Stimulated activated CD4-positive, alpha-beta T cell treated with anti-CD3 and anti-CD28 coated beads, Interleukin-4, amount 100 ng/mL, for 24 hours (primary cell): ENCODE data around the gene BACH2.
"Not testable (repeated sequence)": the region's sequence is repeated elsewhere in the genome, so short reads cannot be mapped to it uniquely, and the experiment has no call there.

ENCODE experiments used
- DNase-seq: peaks from one replicate; pipeline ENCODE4 v3.0.0-alpha.2; 2020

The BACH2 gene

GRCh38 chr6:90149280-90149679 is 147.4 kb downstream of the BACH2 start:
- no peak for DNase-seq

- DNase-seq, result no peak
Measured at GRCh38 chr6:90148867-90149266, 147.8 kb downstream of the BACH2 start.

GRCh38 chr6:90146921-90147649 is 149.6 kb downstream of the BACH2 start:
- DNase-seq, result no peak

DNA sequence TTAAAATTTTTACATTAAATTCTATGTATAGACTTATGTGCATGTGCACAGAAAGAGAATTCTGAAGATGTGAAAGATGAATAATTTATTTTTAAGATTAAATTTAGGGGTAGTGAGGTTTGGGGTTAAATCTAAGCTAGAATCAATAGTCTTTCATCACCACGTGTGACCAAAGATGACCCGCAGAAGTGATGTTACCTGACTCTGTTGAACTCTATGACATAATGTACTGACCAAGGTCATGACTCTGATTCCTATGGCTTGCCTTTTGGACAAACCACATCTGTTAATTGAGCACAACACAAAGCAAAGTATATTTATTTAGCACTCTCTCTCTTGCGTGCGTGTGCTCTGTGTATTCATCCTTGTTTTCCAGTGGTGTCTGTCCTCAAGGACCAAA is 150.6 kb downstream of the BACH2 start:
- DNase-seq, result no peak

DNA sequence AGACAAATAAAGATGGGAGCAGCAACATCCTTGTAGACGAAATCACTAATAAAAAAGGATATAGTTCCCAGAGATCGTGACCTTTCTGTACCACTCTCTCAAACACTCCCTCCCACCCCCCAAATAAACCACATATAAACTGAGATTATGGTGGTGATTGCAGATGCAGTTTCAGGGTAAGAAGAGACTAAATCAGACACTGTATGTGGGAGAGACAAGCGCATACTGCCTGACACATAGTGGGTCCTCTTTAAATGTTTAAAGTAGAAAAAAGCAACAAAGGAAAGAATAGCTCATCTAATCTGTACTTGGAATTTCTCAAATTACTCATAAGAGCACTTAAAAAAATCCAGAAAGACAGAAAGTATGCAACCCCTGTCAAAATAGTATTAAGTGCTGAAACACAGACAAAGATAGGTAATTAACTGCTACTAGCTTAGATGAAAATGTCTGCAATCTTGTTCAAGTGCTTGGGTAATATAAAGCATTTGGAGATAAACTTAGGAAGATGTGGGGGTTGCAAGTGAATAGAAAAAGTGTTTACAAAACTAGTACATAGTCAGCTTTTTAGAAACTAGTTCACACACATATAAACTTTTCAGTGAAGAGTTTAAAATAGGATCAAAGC is 151.6 kb downstream of the BACH2 start:
- DNase-seq, result peak; percentile 30

GRCh38 chr6:90144396-90144795 is 152.2 kb downstream of the BACH2 start:
- peak; percentile 72 for DNase-seq

GRCh38 chr6:90140683-90141082 is 156.0 kb downstream of the BACH2 start:
- DNase-seq, result no peak

GRCh38 chr6:90139272-90139817 is 157.3 kb downstream of the BACH2 start:
- no peak for DNase-seq

GRCh38 chr6:90136837-90137568 is 159.6 kb downstream of the BACH2 start:
- DNase-seq, result no peak

DNA sequence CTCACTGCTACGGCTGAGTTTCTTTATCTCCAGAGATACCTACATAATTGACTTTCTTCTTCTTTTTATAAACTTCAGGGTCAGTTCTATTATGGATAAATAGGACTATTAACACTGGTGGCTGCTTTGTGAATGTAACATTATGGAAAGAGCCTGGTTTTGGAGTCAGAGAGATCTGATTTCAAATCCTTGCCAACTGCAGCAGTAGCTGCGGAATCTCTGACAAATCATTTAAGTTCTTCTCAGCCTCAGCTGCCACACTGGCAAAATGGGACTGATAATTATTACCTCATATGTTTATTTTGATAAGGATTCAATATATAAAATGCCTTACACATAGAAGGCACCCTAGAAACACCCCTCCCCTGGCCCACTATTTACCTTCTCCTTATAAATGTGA is 160.5 kb downstream of the BACH2 start:
- DNase-seq, result no peak

DNA sequence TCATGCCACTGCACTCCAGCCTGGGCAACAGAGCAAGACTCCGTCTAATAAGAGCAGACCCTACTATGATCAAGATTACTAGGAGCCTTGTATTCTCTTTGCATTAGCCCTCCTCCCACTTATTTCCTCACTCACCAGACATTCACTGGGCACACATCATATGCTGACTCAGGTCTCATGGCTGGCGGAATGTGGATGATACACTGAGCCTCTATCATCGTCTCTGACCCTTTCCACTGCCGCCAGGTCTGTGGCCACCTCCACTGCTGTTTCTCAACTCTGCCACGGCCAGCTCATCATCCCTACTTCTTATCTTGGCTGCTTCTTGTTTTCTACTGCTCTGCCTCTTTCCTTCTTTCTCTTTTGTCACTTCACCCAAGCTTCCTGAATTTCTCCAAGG is 161.0 kb downstream of the BACH2 start:
- DNase-seq, result no peak

DNA sequence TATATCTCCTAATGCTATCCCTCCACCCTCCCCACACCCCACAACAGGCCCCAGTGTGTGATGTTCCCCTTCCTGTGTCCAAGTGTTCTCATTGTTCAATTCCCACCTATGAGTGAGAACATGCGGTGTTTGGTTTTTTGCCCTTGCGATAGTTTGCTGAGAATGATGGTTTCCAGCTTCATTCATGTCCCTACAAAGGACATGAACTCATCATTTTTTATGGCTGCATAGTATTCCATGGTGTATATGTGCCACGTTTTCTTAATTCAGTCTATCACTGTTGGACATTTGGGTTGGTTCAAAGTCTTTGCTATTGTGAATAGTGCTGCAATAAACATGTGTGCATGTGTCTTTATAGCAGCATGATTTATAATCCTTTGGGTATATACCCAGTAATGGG is 163.0 kb downstream of the BACH2 start:
- not testable (repeated sequence) for DNase-seq

- DNase-seq, result no peak
Measured at GRCh38 chr6:90131614-90132423, 164.8 kb downstream of the BACH2 start.

- DNase-seq, result no peak
Measured at GRCh38 chr6:90131125-90131524, 165.5 kb downstream of the BACH2 start.

- DNase-seq, result not testable (repeated sequence)
Measured at GRCh38 chr6:90128687-90129086, 168.0 kb downstream of the BACH2 start.

- DNase-seq, result no peak
Measured at GRCh38 chr6:90127595-90127994, 169.0 kb downstream of the BACH2 start.

DNA sequence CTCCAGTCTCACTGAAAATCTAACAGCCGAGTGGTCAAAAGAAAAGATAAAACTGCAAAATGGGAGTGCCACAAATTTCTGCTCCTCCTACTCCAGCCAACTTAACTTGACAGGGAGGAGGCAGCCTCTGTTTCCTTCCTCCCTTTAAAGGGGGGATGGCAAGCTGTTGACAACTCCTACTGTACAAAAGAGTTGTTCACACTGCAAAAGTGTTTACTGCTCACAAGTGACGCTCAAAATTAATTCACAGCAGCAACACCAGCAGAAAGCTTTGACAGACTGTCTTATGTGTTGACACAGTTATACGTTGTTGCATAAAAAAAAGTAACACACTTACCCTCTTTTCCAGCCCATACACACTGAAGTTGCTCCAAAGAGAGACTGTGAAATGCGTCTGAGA is 169.8 kb downstream of the BACH2 start:
- no peak for DNase-seq

DNA sequence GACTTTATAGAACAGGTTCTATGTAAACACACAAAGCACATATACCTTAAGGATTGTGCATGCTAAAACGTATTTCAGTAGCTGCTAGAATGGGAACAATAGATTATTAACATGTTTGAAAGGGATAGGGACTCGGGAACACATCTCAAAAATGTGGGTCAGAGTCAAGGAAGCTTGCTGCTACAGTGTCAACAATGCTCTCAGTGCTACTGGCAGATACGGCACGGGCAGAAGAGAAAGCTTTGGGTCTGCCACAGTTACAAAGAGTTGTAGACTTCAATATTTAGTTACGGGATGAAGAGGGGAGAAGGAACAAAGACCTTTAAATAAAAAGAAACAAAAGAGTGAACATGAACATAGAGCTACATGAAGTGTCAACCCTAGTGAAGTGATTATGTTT is 170.5 kb downstream of the BACH2 start:
- no peak for DNase-seq

DNA sequence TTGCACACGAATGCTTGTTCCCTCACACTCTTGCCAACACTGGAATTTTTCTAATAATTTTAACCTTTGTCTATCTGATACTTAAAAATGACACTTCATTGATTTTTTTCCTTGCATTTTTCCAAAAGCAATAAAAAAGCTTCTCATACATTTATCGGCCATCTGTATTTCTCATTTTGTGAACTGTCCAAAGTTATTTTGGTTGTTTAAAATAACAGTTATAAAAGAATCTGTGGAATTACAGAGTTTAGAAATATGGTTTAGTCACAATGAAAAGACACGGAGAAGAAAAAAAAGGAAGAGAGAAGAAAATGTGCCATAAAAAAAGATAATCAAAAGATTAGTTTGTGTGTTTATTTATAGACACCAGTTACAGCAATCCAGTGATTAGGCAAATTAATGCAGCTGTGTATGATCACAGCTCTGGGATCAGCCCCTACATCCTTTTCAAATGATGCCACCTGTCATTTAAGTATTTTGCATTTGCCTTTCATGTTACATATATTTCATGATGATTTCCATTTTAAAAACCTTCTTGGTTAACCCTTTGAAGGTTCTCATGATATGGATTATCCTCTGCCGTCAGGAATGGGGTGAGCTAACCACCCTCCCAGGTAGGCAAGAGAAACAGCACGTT is 171.7 kb downstream of the BACH2 start:
- no peak for DNase-seq

DNA sequence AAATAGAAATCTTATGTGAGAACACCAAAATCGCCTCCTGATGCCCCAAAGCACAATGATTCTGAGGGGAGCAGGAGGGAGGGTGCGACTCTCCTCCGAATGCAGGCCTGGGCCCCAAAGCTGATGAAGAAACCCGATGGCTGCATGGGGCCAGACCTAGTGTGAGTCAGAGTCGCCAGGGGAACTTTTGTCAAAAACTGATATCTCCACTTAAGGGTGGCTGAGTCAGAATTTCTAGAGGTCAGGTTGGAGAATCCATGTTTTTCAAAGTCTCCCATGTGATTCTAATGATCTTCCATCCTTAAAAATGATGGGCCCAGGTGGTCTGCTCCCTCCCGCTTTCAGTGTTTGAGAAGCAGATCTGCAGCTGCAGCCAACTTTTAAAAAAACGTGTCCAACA is 172.8 kb downstream of the BACH2 start:
- peak; percentile 43 for DNase-seq

DNA sequence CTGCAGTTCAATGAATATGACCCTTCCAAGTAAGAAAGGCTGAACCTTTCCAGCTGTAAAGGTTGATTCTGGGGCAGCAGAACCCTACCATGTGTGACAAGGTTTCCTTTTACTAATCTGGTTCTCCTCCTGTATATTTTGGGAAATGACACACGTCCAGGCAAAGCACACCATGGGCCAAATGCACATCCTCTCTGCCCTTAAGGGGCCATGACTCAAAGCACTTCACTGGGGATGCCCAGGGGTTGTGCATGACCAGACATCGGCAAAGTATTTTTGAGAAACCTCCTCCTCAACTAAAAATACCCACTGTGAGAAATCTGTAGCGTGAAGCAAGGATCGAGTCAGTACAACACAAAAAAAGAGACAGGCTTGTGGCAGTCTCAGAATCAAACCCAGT is 174.7 kb downstream of the BACH2 start:
- no peak for DNase-seq

DNA sequence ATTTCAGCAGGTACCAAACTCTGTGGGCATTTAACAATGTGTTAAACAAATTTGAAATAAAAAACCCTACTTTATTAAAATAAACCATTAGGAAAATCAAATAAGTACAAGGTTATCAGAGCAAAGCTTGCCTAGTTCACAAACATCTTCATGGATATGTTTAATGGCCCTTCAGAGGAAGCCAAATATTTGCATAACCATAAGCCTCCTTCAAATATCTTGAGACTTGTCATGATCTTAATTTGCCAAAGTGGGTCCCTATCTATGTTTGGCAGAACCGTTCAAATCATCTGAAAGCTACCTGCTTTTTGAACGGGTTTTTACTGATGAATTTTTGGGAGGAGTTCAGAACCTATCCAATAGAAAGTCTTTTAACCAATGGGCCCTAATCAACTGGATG is 176.3 kb downstream of the BACH2 start:
- no peak for DNase-seq
